OCI-LY3 (cell line): ENCODE data around the gene BACH2.

Experiments used
- H2AFZ ChIP-seq: fragments of 200-600, 300-600 bp; shearing (Covaris generic); 2 replicates; pipeline ENCODE4 v1.6.0; 2014; ENCODE audit warnings: antibody characterized with exemption, low read depth, low read length
- H3K27ac ChIP-seq: fragments of 200-600, 300-600 bp; sonication (generic); 2 replicates; pipeline ENCODE4 v1.5.1; 2014; ENCODE audit warnings: mild to moderate bottlenecking, low read length, moderate library complexity, mixed read lengths
- H3K27me3 ChIP-seq: fragments of 200-600, 300-600 bp; sonication (generic); 2 replicates; pipeline ENCODE4 v1.6.1; 2014; ENCODE audit warnings: low read depth, low read length, mixed read lengths
- H3K36me3 ChIP-seq: fragments of 200-600, 300-600 bp; sonication (generic); replicated peaks from 2 replicates; pipeline ENCODE3; 2014; ENCODE audit warnings: low read depth, low read length, mixed read lengths
- H3K4me1 ChIP-seq: fragments of 300-600, 200-600 bp; sonication (generic); 2 replicates; pipeline ENCODE4 v1.6.1; 2014; ENCODE audit warnings: low read length, mixed read lengths
- H3K4me2 ChIP-seq: fragments of 200-600, 300-600 bp; sonication (generic); 2 replicates; pipeline ENCODE4 v1.6.1; 2014; ENCODE audit warnings: low read length, mixed read lengths
- H3K4me3 ChIP-seq: fragments of 300-600, 200-600 bp; sonication (generic); 2 replicates; pipeline ENCODE4 v1.5.1; 2014; ENCODE audit warnings: antibody characterized with exemption, mild to moderate bottlenecking, low read length, moderate library complexity
- H3K79me2 ChIP-seq: fragments of 300-600, 200-600 bp; shearing (Covaris generic); 2 replicates; pipeline ENCODE4 v1.6.1; 2014; ENCODE audit warnings: mild to moderate bottlenecking, low read length, mixed read lengths
- H3K9ac ChIP-seq: fragments of 300-600, 200-600 bp; shearing (Covaris generic); 2 replicates; pipeline ENCODE4 v1.6.0; 2014; ENCODE audit warnings: mild to moderate bottlenecking, low read length, moderate library complexity
- H3K9me3 ChIP-seq: fragments of 200-600, 300-600 bp; shearing (Covaris generic); 2 replicates; pipeline ENCODE4 v1.6.1; 2014; ENCODE audit warnings: low read length, mixed read lengths; ENCODE audit not compliant: insufficient read depth
- H4K20me1 ChIP-seq: fragments of 200-600, 300-600 bp; sonication (generic); 2 replicates; pipeline ENCODE4 v1.6.1; 2016; ENCODE audit warnings: low read length, mixed read lengths; ENCODE audit not compliant: insufficient read depth
- CTCF ChIP-seq: fragments of 200-600, 300-600 bp; sonication (generic); IDR thresholded peaks from 2 replicates; pipeline ENCODE4 v1.5.1; 2014; ENCODE audit warnings: antibody characterized with exemption, low read length, low read depth
- EZH2phosphoT487 ChIP-seq: fragments of 200-600 bp; shearing (Covaris generic); IDR thresholded peaks from 2 replicates; pipeline ENCODE4 v1.6.1; 2018; ENCODE audit warnings: antibody characterized with exemption, mixed run types, low read depth

BACH2 gene

GRCh38 chr6:90076511-90077415 is 219.9 kb downstream of the BACH2 start:
- Histone ChIP-seq H3K27ac (no peak overlapping the region), H2AFZ (no peak overlapping the region), H3K36me3 (no peaks in the 10 kb centered on the region), H3K27me3 (peaks cover 99% of the 10 kb centered on the region), H3K4me3 (no peak overlapping the region), H4K20me1 (no peaks in the 10 kb centered on the region; the same call in 1 of the 2 replicates), H3K9ac (no peak overlapping the region), H3K79me2 (no peaks in the 10 kb centered on the region), H3K4me2 (no peak overlapping the region), H3K9me3 (no peaks in the 10 kb centered on the region), H3K4me1 (peaks cover 9% of the 10 kb centered on the region)
- TF ChIP-seq CTCF (no peak), EZH2phosphoT487 (no peak)

- Histone ChIP-seq H3K9ac (no peak overlapping the region), H3K27me3 (peaks cover 92% of the 10 kb centered on the region), H3K79me2 (no peaks in the 10 kb centered on the region), H3K27ac (no peak overlapping the region), H3K9me3 (no peaks in the 10 kb centered on the region), H3K4me3 (no peak overlapping the region), H4K20me1 (no peaks in the 10 kb centered on the region; the same call in 1 of the 2 replicates), H3K36me3 (no peaks in the 10 kb centered on the region), H3K4me2 (no peak overlapping the region), H3K4me1 (no peaks in the 10 kb centered on the region), H2AFZ (no peak overlapping the region)
- no peak for TF ChIP-seq CTCF
- TF ChIP-seq EZH2phosphoT487: no peak
These were observed 222.3 kb downstream of the BACH2 start for GRCh38 chr6:90074161-90074850.

DNA sequence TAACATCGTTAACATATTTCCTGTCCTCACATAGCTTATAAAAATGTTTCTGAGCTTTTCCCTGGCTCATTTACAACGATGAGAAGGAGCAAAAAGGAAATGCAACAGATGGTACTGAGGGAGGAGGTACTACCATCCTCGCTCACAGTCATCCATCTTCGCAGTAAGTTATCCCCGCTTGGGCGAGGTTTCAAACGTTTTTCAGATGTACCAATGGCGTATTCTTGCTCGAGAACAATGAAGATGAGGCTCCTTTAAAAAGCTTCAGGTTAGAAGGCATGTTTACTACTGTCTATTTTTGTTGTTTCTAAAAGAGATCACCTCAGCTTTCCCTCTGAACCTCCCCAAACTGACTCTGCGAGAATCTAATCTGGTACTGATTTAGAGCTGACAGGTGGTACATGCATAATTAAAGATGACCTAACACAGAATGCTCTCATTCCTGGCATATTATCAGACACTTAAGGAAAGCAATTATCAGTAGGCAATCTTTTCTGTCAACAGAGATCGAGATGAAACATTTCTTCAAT is 223.6 kb downstream of the BACH2 start:
- no peaks in the 10 kb centered on the region; the same call in 1 of the 2 replicates for H4K20me1 ChIP-seq
- no peaks in the 10 kb centered on the region for H3K9me3 ChIP-seq
- no peak overlapping the region for H2AFZ ChIP-seq
- H3K4me2 ChIP-seq: no peak overlapping the region
- no peak for TF ChIP-seq EZH2phosphoT487
- TF ChIP-seq CTCF: no peak
- H3K9ac ChIP-seq: no peak overlapping the region
- peaks cover 90% of the 10 kb centered on the region for H3K27me3 ChIP-seq
- H3K36me3 ChIP-seq: no peaks in the 10 kb centered on the region
- no peaks in the 10 kb centered on the region for H3K79me2 ChIP-seq
- no peak overlapping the region for H3K27ac ChIP-seq
- H3K4me3 ChIP-seq: no peak overlapping the region
- H3K4me1 ChIP-seq: no peaks in the 10 kb centered on the region

GRCh38 chr6:90072501-90072900 is 224.1 kb downstream of the BACH2 start:
- Histone ChIP-seq H3K79me2 (no peaks in the 10 kb centered on the region), H3K27me3 (peaks cover 90% of the 10 kb centered on the region), H3K4me2 (no peak overlapping the region), H2AFZ (no peak overlapping the region), H4K20me1 (no peaks in the 10 kb centered on the region; the same call in 1 of the 2 replicates), H3K36me3 (no peaks in the 10 kb centered on the region), H3K27ac (no peak overlapping the region), H3K9ac (no peak overlapping the region), H3K4me3 (no peak overlapping the region), H3K4me1 (no peaks in the 10 kb centered on the region), H3K9me3 (no peaks in the 10 kb centered on the region)
- TF ChIP-seq CTCF: no peak
- TF ChIP-seq EZH2phosphoT487: no peak
